Activated CD4-positive, alpha-beta T cell treated with anti-CD3 and anti-CD28 coated beads for 36 hours (primary cell): ENCODE data around the gene CCDC149. TPM values are rescaled to one million over a fixed set of nuclear protein-coding genes. Genes with fewer than 3 reads are reported as not detected.

Experiments
- ATAC-seq: fragments of 200-7000 bp; cut with Tn5 transposase; one replicate; pipeline ENCODE4 v1.10.0; 2021; ENCODE audit warnings: mild to moderate bottlenecking, moderate library complexity
- CTCF ChIA-PET: fragments of 350-600 bp; sonication (Branson Sonifier 250); formaldehyde crosslinking; loops from one replicate; lab custom pipeline; 2021; ENCODE audit warnings: antibody characterized with exemption; lab: Charles Lee
- POLR2A ChIA-PET: fragments of 350-600 bp; sonication (Branson Sonifier 250); formaldehyde crosslinking; loops from one replicate; lab custom pipeline; 2021; ENCODE audit warnings: antibody characterized with exemption, inconsistent platforms; lab: Charles Lee
- DNase-seq: peaks from one replicate; pipeline ENCODE4 v3.0.0-alpha.2; 2020
- H3K27ac Mint-ChIP-seq: one replicate; pipeline ENCODE4 v1.8.0; 2021; ENCODE audit warnings: mixed read lengths
- H3K27me3 Mint-ChIP-seq: one replicate; pipeline ENCODE4 v1.8.0; 2021; ENCODE audit warnings: mixed read lengths
- H3K36me3 Mint-ChIP-seq: one replicate; pipeline ENCODE4 v1.8.0; 2021; ENCODE audit warnings: low read depth, mixed read lengths
- H3K4me1 Mint-ChIP-seq: one replicate; pipeline ENCODE4 v1.8.0; 2021; ENCODE audit warnings: mixed read lengths
- H3K4me3 Mint-ChIP-seq: one replicate; pipeline ENCODE4 v1.8.0; 2021; ENCODE audit warnings: mild to moderate bottlenecking, moderate library complexity, mixed read lengths
- H3K9me3 Mint-ChIP-seq: one replicate; pipeline ENCODE4 v1.8.0; 2021; ENCODE audit warnings: low read depth, mixed read lengths
- intact Hi-C, 2 experiments: fragments of 100-400 bp; cut with DNase I in 1 of 2; cut with micrococcal nuclease in 1 of 2; formaldehyde crosslinking; loops; one replicate each; pipeline versions ENCODE4 v1.14.2 to v1.15.1; 2022 to 2024; cut with DNase I, micrococcal nuclease
- total RNA-seq, 2 experiments: library from RNA; stranded (reverse); gene quantifications; one replicate each; pipeline ENCODE4 v1.2.3, GENCODE V29; 2021

CCDC149 gene
- total RNA-seq, 2 experiments from 2014 or later = 0.14 to 0.16 TPM

GRCh38 chr4:24837336-24837735 lies 75.5 kb downstream of the CCDC149 start:
- CTCF ChIA-PET = no interaction called here
- POLR2A ChIA-PET = no interaction called here
- ATAC-seq (no peak), DNase-seq (no peak)
- Mint-ChIP-seq H3K4me1 (no peaks in the 10 kb centered on the region), H3K36me3 (no peaks in the 10 kb centered on the region), H3K9me3 (no peaks in the 10 kb centered on the region), H3K27ac (no peak overlapping the region), H3K27me3 (no peaks in the 10 kb centered on the region), H3K4me3 (no peak overlapping the region)
- intact Hi-C loops = no loop called here

GRCh38 chr4:24836661-24837242 lies 76.1 kb downstream of the CCDC149 start:
- ChIA-PET POLR2A (no interaction called here), CTCF (no interaction called here)
- H3K27ac Mint-ChIP-seq = no peak overlapping the region
- intact Hi-C loops = no loop called here
- ATAC-seq = no peak
- H3K36me3 Mint-ChIP-seq = no peaks in the 10 kb centered on the region
- H3K4me1 Mint-ChIP-seq = no peaks in the 10 kb centered on the region
- no peaks in the 10 kb centered on the region for H3K9me3 Mint-ChIP-seq
- H3K27me3 Mint-ChIP-seq = no peaks in the 10 kb centered on the region
- no peak for DNase-seq
- no peak overlapping the region for H3K4me3 Mint-ChIP-seq

- intact Hi-C loops = no loop called here
- CTCF ChIA-PET = no interaction called here
Measured at GRCh38 chr4:24835696-24836095, 77.1 kb downstream of the CCDC149 start.

GRCh38 chr4:24831637-24832036 lies 81.2 kb downstream of the CCDC149 start:
- Mint-ChIP-seq H3K27me3 (peaks cover 5% of the 10 kb centered on the region), H3K36me3 (no peaks in the 10 kb centered on the region), H3K4me3 (no peak overlapping the region), H3K9me3 (no peaks in the 10 kb centered on the region), H3K4me1 (no peaks in the 10 kb centered on the region), H3K27ac (no peak overlapping the region)
- intact Hi-C loops = no loop called here
- ATAC-seq = no peak
- CTCF ChIA-PET = interaction anchor here (0.6 kb wide), 1 partner anchor 1873 kb away, joined by 3 read pairs; no protein-coding TSS in a partner anchor
- DNase-seq = no peak
- POLR2A ChIA-PET = no interaction called here

More at GRCh38 chr4:24835696-24836095, 77.1 kb downstream of the CCDC149 start:
- ATAC-seq (no peak), DNase-seq (no peak)
- Mint-ChIP-seq H3K27ac (no peak overlapping the region), H3K9me3 (no peaks in the 10 kb centered on the region), H3K27me3 (no peaks in the 10 kb centered on the region), H3K4me1 (no peaks in the 10 kb centered on the region), H3K4me3 (no peak overlapping the region), H3K36me3 (no peaks in the 10 kb centered on the region)
- POLR2A ChIA-PET = no interaction called here

- Mint-ChIP-seq H3K27ac (no peak overlapping the region), H3K27me3 (peaks cover 4% of the 10 kb centered on the region), H3K36me3 (no peaks in the 10 kb centered on the region), H3K4me3 (no peak overlapping the region), H3K9me3 (no peaks in the 10 kb centered on the region), H3K4me1 (no peaks in the 10 kb centered on the region)
- intact Hi-C loops = no loop called here
- no peak for DNase-seq
- ChIA-PET CTCF (no interaction called here), POLR2A (no interaction called here)
- ATAC-seq = no peak
Measured at GRCh38 chr4:24824720-24825119, 88.1 kb downstream of the CCDC149 start.

GRCh38 chr4:24820541-24820940 lies 92.3 kb downstream of the CCDC149 start:
- H3K9me3 Mint-ChIP-seq = no peaks in the 10 kb centered on the region
- DNase-seq (no peak), ATAC-seq (no peak)
- no peaks in the 10 kb centered on the region for H3K27me3 Mint-ChIP-seq
- intact Hi-C loops = no loop called here
- H3K27ac Mint-ChIP-seq = no peak overlapping the region
- no peak overlapping the region for H3K4me3 Mint-ChIP-seq
- POLR2A ChIA-PET = no interaction called here
- no peaks in the 10 kb centered on the region for H3K4me1 Mint-ChIP-seq
- no peaks in the 10 kb centered on the region for H3K36me3 Mint-ChIP-seq
- CTCF ChIA-PET = no interaction called here

GRCh38 chr4:24816797-24817196 lies 96.0 kb downstream of the CCDC149 start:
- ChIA-PET CTCF (interaction anchor here (0.5 kb wide), 1 partner anchor 30 kb away, joined by 4 read pairs; no protein-coding TSS in a partner anchor), POLR2A (no interaction called here)
- H3K4me3 Mint-ChIP-seq = no peak overlapping the region
- no peaks in the 10 kb centered on the region for H3K36me3 Mint-ChIP-seq
- no peak overlapping the region for H3K27ac Mint-ChIP-seq
- DNase-seq = no peak
- no peaks in the 10 kb centered on the region for H3K4me1 Mint-ChIP-seq
- peaks cover 2% of the 10 kb centered on the region for H3K27me3 Mint-ChIP-seq
- intact Hi-C loops = no loop called here
- H3K9me3 Mint-ChIP-seq = peaks cover 4% of the 10 kb centered on the region
- no peak for ATAC-seq

GRCh38 chr4:24813732-24814131 lies 99.1 kb downstream of the CCDC149 start:
- no peak overlapping the region for H3K4me3 Mint-ChIP-seq
- ATAC-seq = no peak
- peaks cover 4% of the 10 kb centered on the region for H3K9me3 Mint-ChIP-seq
- POLR2A ChIA-PET = no interaction called here
- H3K27ac Mint-ChIP-seq = no peak overlapping the region
- CTCF ChIA-PET = no interaction called here
- no peaks in the 10 kb centered on the region for H3K36me3 Mint-ChIP-seq
- intact Hi-C loops = no loop called here
- DNase-seq = no peak
- H3K27me3 Mint-ChIP-seq = peaks cover 2% of the 10 kb centered on the region
- H3K4me1 Mint-ChIP-seq = no peaks in the 10 kb centered on the region

- intact Hi-C loops = no loop called here
- H3K4me1 Mint-ChIP-seq = no peaks in the 10 kb centered on the region
- peaks cover 4% of the 10 kb centered on the region for H3K9me3 Mint-ChIP-seq
- H3K36me3 Mint-ChIP-seq = no peaks in the 10 kb centered on the region
- H3K4me3 Mint-ChIP-seq = no peak overlapping the region
- no peak for DNase-seq
- no peak for ATAC-seq
- ChIA-PET POLR2A (no interaction called here), CTCF (no interaction called here)
- H3K27me3 Mint-ChIP-seq = peaks cover 4% of the 10 kb centered on the region
- H3K27ac Mint-ChIP-seq = no peak overlapping the region
Measured at GRCh38 chr4:24810871-24811631, 101.8 kb downstream of the CCDC149 start.

GRCh38 chr4:24809815-24810405 lies 102.9 kb downstream of the CCDC149 start:
- DNase-seq = no peak
- Mint-ChIP-seq H3K4me3 (no peak overlapping the region), H3K36me3 (no peaks in the 10 kb centered on the region), H3K27me3 (peaks cover 4% of the 10 kb centered on the region), H3K9me3 (peaks cover 4% of the 10 kb centered on the region), H3K4me1 (no peaks in the 10 kb centered on the region), H3K27ac (no peak overlapping the region)
- ChIA-PET POLR2A (no interaction called here), CTCF (no interaction called here)
- intact Hi-C loops = no loop called here
- ATAC-seq = no peak

- H3K4me1 Mint-ChIP-seq = no peaks in the 10 kb centered on the region
- ATAC-seq (no peak), DNase-seq (no peak)
- no peak overlapping the region for H3K27ac Mint-ChIP-seq
- ChIA-PET CTCF (interaction anchor here (0.6 kb wide), 1 partner anchor 48 kb away, joined by 3 read pairs; no protein-coding TSS in a partner anchor), POLR2A (no interaction called here)
- H3K4me3 Mint-ChIP-seq = no peak overlapping the region
- peaks cover 4% of the 10 kb centered on the region for H3K27me3 Mint-ChIP-seq
- no peaks in the 10 kb centered on the region for H3K36me3 Mint-ChIP-seq
- intact Hi-C loops = no loop called here
- H3K9me3 Mint-ChIP-seq = peaks cover 4% of the 10 kb centered on the region
Measured at GRCh38 chr4:24809376-24809775, 103.5 kb downstream of the CCDC149 start.

GRCh38 chr4:24808955-24809354 lies 103.9 kb downstream of the CCDC149 start:
- no peaks in the 10 kb centered on the region for H3K36me3 Mint-ChIP-seq
- intact Hi-C loops = no loop called here
- H3K27me3 Mint-ChIP-seq = peaks cover 4% of the 10 kb centered on the region
- CTCF ChIA-PET = interaction anchor here (0.6 kb wide), 1 partner anchor 49 kb away, joined by 3 read pairs; no protein-coding TSS in a partner anchor
- DNase-seq = no peak
- POLR2A ChIA-PET = no interaction called here
- ATAC-seq = no peak
- no peak overlapping the region for H3K4me3 Mint-ChIP-seq
- no peaks in the 10 kb centered on the region for H3K4me1 Mint-ChIP-seq
- H3K27ac Mint-ChIP-seq = no peak overlapping the region
- H3K9me3 Mint-ChIP-seq = peaks cover 4% of the 10 kb centered on the region
